LNCAP (cell line): ENCODE data around the gene RBM15B.

Source experiments
- CTCF ChIP-seq: fragments of 450-650 bp; IDR thresholded peaks from 2 replicates; pipeline ENCODE4 v1.5.1; 2017; ENCODE audit warnings: mild to moderate bottlenecking

The RBM15B gene

GRCh38 chr3:51371943-51372557, 19.0 kb upstream of the RBM15B start:
- TF ChIP-seq CTCF, result peak; percentile 85

- TF ChIP-seq CTCF, result no peak
These were observed 17.2 kb upstream of the RBM15B start for GRCh38 chr3:51373658-51374421.

GRCh38 chr3:51374456-51374855, 16.6 kb upstream of the RBM15B start:
- no peak for TF ChIP-seq CTCF

GRCh38 chr3:51375136-51375535, 15.9 kb upstream of the RBM15B start:
- no peak for TF ChIP-seq CTCF

GRCh38 chr3:51375571-51375970, 15.5 kb upstream of the RBM15B start:
- no peak for TF ChIP-seq CTCF

GRCh38 chr3:51378065-51378464, 13.0 kb upstream of the RBM15B start:
- no peak for TF ChIP-seq CTCF

- TF ChIP-seq CTCF, result no peak
These were observed 12.4 kb upstream of the RBM15B start for GRCh38 chr3:51378726-51379125.
